GM18907 (cell line): ENCODE measurements around the gene TMX1.

Experiments used
- ATAC-seq: cut with Tn5 transposase; IDR thresholded peaks from one replicate; pipeline ENCODE4 v1.9.1; 2021; ENCODE audit warnings: mild to moderate bottlenecking, moderate library complexity; ENCODE audit not compliant: unreplicated experiment

Gene TMX1

DNA sequence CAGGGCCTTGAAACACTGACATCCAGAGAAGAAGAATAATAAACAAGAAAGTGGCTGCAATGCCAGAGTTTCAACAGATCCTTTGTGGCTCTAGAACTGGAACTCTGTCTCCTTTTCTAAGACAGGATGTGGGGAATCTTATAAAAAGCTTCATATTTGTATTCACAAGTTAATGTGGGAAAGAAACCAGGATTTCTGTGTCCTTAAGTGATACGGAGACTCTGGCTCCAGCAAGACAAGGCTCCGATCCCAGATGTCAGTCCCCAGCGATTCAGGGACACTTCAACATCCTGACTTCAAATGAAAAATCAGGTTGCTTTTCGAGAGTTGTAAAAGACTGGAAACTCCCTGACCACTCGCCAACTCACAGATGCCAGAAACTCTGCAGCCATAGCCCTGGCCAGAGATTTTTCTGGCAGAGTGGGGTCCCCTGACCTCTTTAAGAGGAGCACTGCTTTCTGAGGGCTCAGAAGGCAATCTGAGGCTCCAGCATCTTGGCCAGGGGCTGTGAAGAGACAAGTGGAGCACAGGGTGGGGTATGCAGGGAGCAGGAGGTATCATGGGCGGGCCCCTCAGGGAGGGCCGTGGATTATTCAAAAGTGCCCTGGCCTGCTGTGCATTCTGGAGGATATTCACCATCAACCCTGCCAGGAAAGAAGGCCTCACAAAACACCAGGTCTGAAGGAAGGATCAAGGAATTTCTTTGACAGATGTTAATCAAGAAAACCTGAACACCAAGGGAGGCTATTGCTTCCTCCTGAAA is 53.3 kb downstream of the TMX1 start:
- ATAC-seq, result no peak

DNA sequence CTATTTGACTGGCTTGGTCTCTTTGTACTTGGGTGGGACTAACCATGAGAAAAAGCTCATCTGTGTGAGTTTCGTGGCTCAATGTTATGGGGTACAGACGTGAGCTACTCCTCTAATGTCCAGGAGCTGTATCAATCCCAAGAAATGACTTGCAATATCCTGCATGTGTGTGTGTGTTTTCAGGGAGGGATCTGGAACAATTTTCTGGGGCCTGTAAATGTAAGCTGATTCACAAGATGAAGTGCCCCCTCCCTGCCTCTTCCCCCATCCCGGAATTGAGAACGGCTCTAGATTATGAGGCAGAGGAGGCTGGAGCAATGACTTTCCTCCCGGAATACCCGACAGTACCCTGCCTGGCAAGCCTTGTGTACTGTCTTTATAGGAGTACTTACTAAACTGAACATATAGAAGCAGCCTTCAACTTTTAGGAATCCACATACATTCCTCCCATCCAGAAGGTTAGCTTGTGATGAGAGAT is 53.9 kb downstream of the TMX1 start:
- ATAC-seq, result no peak

DNA sequence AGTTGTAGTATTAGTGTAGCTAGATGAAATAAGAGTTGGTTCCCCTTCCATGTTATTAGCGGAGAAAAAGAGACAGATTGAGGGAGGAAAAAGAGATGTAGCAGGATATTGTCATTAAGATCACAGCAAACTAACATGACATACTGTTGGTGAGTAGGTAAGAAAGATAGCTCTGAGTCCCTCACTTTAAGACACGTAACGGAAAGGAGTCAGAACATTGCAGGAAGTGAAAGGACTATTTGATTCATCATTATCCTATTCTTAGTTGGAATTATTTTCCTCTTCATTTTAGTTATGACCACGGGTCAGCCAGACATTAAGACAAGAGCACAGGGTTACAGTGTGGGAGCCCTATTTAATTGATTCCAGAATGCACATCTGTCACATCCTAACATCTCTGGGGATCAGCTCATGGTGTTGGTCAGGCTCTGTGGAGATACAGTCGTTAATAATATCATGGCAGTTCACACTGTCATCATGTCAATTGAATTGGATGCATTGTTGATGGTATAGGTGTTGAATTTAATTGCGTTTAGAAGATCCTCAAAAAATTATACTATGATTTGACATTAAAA is 55.0 kb downstream of the TMX1 start:
- no peak for ATAC-seq

- ATAC-seq, result no peak
These were observed 55.7 kb downstream of the TMX1 start for GRCh38 chr14:51295646-51296263.

DNA sequence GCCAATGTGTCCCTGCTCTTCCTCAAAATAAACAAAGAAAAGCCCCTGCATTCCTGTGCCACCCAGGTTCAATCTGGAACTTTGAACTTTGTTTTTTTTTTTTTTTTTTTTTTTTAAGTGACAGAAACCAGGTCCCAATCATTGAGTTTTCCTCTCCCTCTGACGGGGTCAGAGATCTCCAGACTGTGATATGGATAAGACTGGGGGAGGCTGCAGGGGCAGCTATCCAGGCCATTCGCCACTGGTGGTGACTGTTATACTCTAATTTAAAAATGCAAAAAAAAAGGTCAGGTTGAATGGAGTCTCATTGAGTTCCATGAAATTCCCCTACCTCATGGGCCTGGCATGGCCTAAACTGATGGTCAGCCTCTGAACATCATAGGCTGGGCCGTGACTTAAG is 57.0 kb downstream of the TMX1 start:
- no peak for ATAC-seq

GRCh38 chr14:51298895-51299294 is 58.8 kb downstream of the TMX1 start:
- peak; percentile 48 for ATAC-seq

DNA sequence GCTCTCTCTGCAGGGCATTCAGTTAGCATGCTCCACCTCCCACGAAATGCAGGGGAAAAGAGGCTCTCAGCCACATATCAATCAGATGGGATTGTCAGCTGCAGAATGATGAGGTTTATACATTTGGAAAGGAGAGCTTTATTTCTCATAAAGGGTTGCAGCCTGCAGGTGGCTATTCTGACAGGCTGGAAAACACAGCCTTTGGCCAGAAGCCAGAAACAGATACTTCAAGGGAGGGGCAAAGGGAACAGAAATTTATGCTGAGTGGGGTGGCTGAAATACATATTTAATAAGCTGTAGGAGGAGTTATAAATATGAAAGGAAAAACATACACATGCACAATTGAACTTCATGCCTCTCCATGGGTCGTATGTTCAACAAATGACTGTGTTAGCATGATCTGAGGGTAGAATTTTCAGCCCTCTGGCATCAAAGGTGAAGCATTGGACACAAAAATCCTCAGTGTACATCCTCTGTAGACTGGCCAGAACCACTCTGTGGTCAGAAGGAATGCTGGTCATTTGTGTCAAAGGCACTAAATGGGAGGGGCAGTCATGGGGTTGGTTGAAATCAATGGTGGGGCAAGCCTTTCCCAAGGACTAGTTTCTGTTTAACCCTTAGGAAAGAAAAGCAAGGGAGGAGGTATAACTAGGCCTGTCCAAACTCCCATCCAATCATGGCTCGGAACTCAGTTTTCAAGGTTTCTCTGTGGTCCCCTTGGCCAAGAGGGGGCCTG is 62.4 kb downstream of the TMX1 start:
- no peak for ATAC-seq

DNA sequence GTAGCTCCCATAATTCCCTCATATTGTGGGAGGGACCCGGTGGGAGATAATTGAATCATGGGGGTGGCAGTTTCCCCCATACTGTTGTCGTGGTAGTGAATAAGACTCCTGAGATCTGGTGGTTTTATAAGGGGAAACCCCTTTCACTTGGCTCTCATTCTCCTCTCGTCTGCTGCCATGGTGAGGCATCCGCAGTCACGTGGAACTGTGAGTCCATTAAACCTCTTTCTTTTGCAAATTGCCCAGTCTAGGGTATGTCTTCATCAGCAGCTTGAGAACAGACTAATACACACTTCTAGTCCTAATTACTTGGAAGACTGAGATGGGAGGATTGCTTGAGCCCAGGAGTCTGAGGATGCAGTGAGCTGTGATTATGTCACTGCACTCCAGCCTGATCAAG is 64.4 kb downstream of the TMX1 start:
- ATAC-seq, result no peak

DNA sequence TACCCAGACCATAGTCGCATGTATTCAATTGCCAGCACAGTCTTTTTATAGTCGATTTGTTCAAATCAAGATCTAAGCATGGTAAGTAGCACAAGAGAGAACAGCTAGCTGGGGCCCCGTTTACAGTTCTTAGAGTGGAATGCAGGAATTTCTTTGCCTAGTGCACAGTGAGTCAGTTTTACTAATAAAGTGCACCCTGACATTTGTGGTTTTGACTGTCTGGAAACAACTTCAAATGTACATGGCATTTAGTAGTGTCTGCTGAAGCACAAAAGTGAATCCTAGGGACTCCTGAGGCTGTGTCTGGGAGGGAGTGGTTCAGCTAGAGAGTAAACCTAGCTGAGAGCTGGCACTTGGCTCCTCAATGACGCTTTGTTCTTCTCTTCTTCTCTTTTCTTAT is 64.9 kb downstream of the TMX1 start:
- ATAC-seq, result no peak

GRCh38 chr14:51305751-51306150 is 65.7 kb downstream of the TMX1 start:
- ATAC-seq, result no peak
